HepG2 (cell line): ENCODE results near the gene RGS6. TPM values are rescaled to one million over a fixed set of nuclear protein-coding genes. Genes with fewer than 3 reads are reported as not detected.

Experiments
- ATAC-seq: fragments of 200-7000 bp; cut with Tn5 transposase; 3 replicates; pipeline ENCODE4 v1.9.1; 2020; ENCODE audit warnings: mild to moderate bottlenecking, moderate library complexity
- BruUV-seq: library from RNA; stranded (reverse); fragments of 400-500 nt; replicated peaks from 2 replicates; lab custom pipeline; 2021; lab: Mats Ljungman, UMichigan
- CTCF ChIA-PET: fragments of 300-600 bp; formaldehyde crosslinking; extraction: SDS; loops from one replicate; lab custom pipeline; 2021; ENCODE audit warnings: low total read pairs, inconsistent platforms, low intra/inter-chr PET ratio; lab: Yijun Ruan, JAX
- POLR2A ChIA-PET: fragments of 350-600 bp; sonication (Branson Sonifier 250); formaldehyde crosslinking; loops from one replicate; lab custom pipeline; 2020; ENCODE audit warnings: antibody characterized with exemption, inconsistent platforms; lab: Yijun Ruan, JAX
- DNase-seq: peaks from one replicate; pipeline ENCODE4 v3.0.0-alpha.2; 2015; ENCODE audit warnings: low spot score
- FAIRE-seq: peaks from 3 replicates; lab custom pipeline; 2011; peaks lifted over from hg19 to GRCh38; lab: Jason Lieb, UNC
- H2AFZ ChIP-seq: one replicate; pipeline ENCODE4 v1.6.1; 2011; ENCODE audit warnings: low read length, inconsistent platforms
- H3K27ac ChIP-seq: fragments of 300-600 bp; 3 replicates; pipeline ENCODE4 v1.8.0; 2011; ENCODE audit warnings: mixed run types, mild to moderate bottlenecking, mixed read lengths, low read length, inconsistent platforms; ENCODE audit not compliant: insufficient read depth; ENCODE audit errors: extremely low read length
- H3K27me3 ChIP-seq, 2 experiments: fragments of 200-600 bp in 1 of 2; 2 replicates in 1 of 2; 3 replicates in 1 of 2; pipeline versions ENCODE4 v1.6.0 to v1.8.0; 2011; ENCODE audit warnings: low read length in 2 of 2, mild to moderate bottlenecking in 2 of 2, moderate library complexity in 2 of 2, inconsistent platforms in 1 of 2; ENCODE audit not compliant: insufficient read depth in 2 of 2, control insufficient read depth in 1 of 2
- H3K36me3 ChIP-seq, 2 experiments: fragments of 200-600 bp in 1 of 2; replicated peaks in 1 of 2; 2 replicates in 1 of 2; 3 replicates in 1 of 2; pipeline versions ENCODE4 v1.5.1 to v1.8.0; 2011; ENCODE audit warnings: low read length in 2 of 2, inconsistent platforms in 1 of 2; ENCODE audit not compliant: insufficient read depth in 2 of 2, control insufficient read depth in 1 of 2
- H3K4me1 ChIP-seq: 2 replicates; pipeline ENCODE4 v1.5.1; 2012; ENCODE audit warnings: low read length, inconsistent platforms; ENCODE audit not compliant: insufficient read depth
- H3K4me2 ChIP-seq: 2 replicates; pipeline ENCODE4 v1.6.0; 2011; ENCODE audit warnings: low read depth, low read length, inconsistent platforms
- H3K4me3 ChIP-seq, 3 experiments: fragments of 200-600 bp in 1 of 3; sonication (generic), shearing (Covaris generic) in 1 of 3; replicated peaks in 1 of 3; 2 replicates each; pipeline ENCODE4 v1.5.1; 2011 to 2016; ENCODE audit warnings: low read length in 3 of 3, inconsistent platforms in 2 of 3, low read depth in 2 of 3, mild to moderate bottlenecking in 2 of 3, control low read depth in 1 of 3, mixed read lengths in 1 of 3; ENCODE audit not compliant: insufficient read depth in 1 of 3
- H3K79me2 ChIP-seq: one replicate; pipeline ENCODE4 v1.6.1; 2011; ENCODE audit warnings: low read length, inconsistent platforms; ENCODE audit not compliant: insufficient read depth
- H3K9ac ChIP-seq: 2 replicates; pipeline ENCODE4 v1.6.0; 2011; ENCODE audit warnings: mild to moderate bottlenecking, low read depth, low read length, inconsistent platforms; ENCODE audit not compliant: insufficient read depth
- H3K9me3 ChIP-seq: 2 replicates; pipeline ENCODE4 v1.5.1; 2012; ENCODE audit warnings: mild to moderate bottlenecking, low read length
- H4K20me1 ChIP-seq: 2 replicates; pipeline ENCODE4 v1.6.0; 2011; ENCODE audit warnings: inconsistent platforms, mild to moderate bottlenecking, low read length, moderate library complexity; ENCODE audit not compliant: insufficient read depth
- RNF2 ChIP-seq: fragments of 450-650 bp; conservative IDR thresholded peaks from 2 replicates; pipeline ENCODE4 v1.6.1; 2016; ENCODE audit warnings: low read depth
- TFE3 ChIP-seq: IDR thresholded peaks from 2 replicates; pipeline ENCODE4 v1.6.1; 2016
- UBTF ChIP-seq: sonication (generic); formaldehyde crosslinking; IDR thresholded peaks from 2 replicates; pipeline ENCODE4 v1.4.0; 2020; ENCODE audit warnings: mild to moderate bottlenecking, missing genetic modification reagents
- ZNF136 ChIP-seq: sonication (generic); formaldehyde crosslinking; IDR thresholded peaks from 2 replicates; pipeline ENCODE4 v1.8.1; 2022; ENCODE audit warnings: low read depth, mild to moderate bottlenecking, moderate library complexity, missing genetic modification reagents
- ZNF709 ChIP-seq: sonication (generic); formaldehyde crosslinking; IDR thresholded peaks from 2 replicates; pipeline ENCODE4 v1.5.0; 2020; ENCODE audit warnings: mild to moderate bottlenecking, missing genetic modification reagents
- ZNF891 ChIP-seq: sonication (generic); formaldehyde crosslinking; IDR thresholded peaks from 2 replicates; pipeline ENCODE4 v1.5.0; 2020; ENCODE audit warnings: mild to moderate bottlenecking, missing genetic modification reagents
- in situ Hi-C: cut with HindIII; loops from 2 replicates; pipeline ENCODE4 v1.10.0; 2017; ENCODE audit warnings: low pct_unique_long_range_greater_than_20kb; ENCODE audit not compliant: extremely low pct_ligation_motif_present
- intact Hi-C: fragments of 100-400 bp; cut with micrococcal nuclease; formaldehyde crosslinking; loops from one replicate; pipeline ENCODE4 v1.10.0; 2022; ENCODE audit not compliant: unreplicated experiment
- polyA plus RNA-seq, 8 experiments: library from polyadenylated mRNA; depleted of rRNA in 3 of 8; stranded (reverse) in 7 of 8; unstranded in 1 of 8; fragments of >200 nt; fragmentation: Illumina TruSeq in 4 of 8; extraction: Trizol in 4 of 8; gene quantifications; 2 replicates each; pipeline versions ENCODE4 v1.2.1 to v1.2.3, GENCODE V29; 2011 to 2016; ENCODE audit warnings: low read depth in 4 of 8, missing spikeins in 1 of 8, mixed read lengths in 1 of 8; ENCODE audit not compliant: insufficient read depth in 1 of 8
- total RNA-seq, 5 experiments: library from RNA; depleted of rRNA; stranded (reverse); fragments of >200 nt; fragmentation: Illumina TruSeq; extraction: Trizol; gene quantifications; 2 replicates each; pipeline ENCODE4 v1.2.3, GENCODE V29; 2016; ENCODE audit warnings: low read depth in 1 of 5
- TF ChIP-seq, protein P1 (sequence below): IDR thresholded peaks from 2 replicates; pipeline ENCODE4 v1.6.1; 2016; ENCODE audit warnings: low read depth, borderline replicate concordance
- TF ChIP-seq, protein P2 (sequence below): sonication (generic); formaldehyde crosslinking; IDR thresholded peaks from 2 replicates; pipeline ENCODE4 v1.9.0; 2022; ENCODE audit warnings: low read depth, missing genetic modification reagents

Gene RGS6
- total and polyA plus RNA-seq, 2 of the 13 experiments (the other 11 are each of a cell fraction or from before 2014, with no cell fraction given) = not detected

DNA sequence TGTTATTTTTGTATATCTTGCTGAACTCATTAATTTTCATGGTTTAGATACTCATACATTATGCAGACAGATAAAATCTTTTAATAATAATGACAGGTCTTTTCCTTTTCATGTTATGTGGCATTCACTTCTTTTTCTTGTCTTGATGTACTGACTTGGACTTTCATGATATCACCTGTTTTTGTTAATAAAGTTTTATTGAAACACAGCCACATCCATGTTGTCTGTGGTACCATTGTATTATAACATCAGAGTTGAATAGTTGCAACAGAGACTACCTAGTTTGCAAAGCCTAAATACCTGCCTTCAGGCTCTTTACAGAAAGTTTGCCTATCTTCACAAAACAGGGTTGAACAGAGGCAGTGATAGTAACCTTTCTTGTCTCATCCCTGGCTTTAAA lies 85.1 kb downstream of the RGS6 start:
- DNase-seq (no peak), ATAC-seq (no peak), FAIRE-seq (no peak)
- no peak overlapping the region for H2AFZ ChIP-seq
- intact Hi-C loops = no loop called here
- H3K4me1 ChIP-seq = no peaks in the 10 kb centered on the region
- H3K27ac ChIP-seq = no peak overlapping the region
- no peaks in the 10 kb centered on the region for H4K20me1 ChIP-seq
- H3K4me2 ChIP-seq = no peak overlapping the region
- no TSS peak for BruUV-seq
- H3K4me3 ChIP-seq = no peak overlapping the region
- in situ Hi-C loops = no loop called here
- H3K27me3 ChIP-seq = no peaks in the 10 kb centered on the region
- POLR2A ChIA-PET = no interaction called here
- TF ChIP-seq, protein P1, sequence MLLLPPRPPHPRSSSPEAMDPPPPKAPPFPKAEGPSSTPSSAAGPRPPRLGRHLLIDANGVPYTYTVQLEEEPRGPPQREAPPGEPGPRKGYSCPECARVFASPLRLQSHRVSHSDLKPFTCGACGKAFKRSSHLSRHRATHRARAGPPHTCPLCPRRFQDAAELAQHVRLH (CRISPR knock-in tag) = no peak
- TF ChIP-seq UBTF (CRISPR knock-in tag) (no peak), RNF2 (no peak), ZNF136 (CRISPR knock-in tag) (no peak), ZNF891 (CRISPR knock-in tag) (no peak), TFE3 (CRISPR knock-in tag) (no peak), ZNF709 (CRISPR knock-in tag) (no peak)
- TF ChIP-seq, protein P2, sequence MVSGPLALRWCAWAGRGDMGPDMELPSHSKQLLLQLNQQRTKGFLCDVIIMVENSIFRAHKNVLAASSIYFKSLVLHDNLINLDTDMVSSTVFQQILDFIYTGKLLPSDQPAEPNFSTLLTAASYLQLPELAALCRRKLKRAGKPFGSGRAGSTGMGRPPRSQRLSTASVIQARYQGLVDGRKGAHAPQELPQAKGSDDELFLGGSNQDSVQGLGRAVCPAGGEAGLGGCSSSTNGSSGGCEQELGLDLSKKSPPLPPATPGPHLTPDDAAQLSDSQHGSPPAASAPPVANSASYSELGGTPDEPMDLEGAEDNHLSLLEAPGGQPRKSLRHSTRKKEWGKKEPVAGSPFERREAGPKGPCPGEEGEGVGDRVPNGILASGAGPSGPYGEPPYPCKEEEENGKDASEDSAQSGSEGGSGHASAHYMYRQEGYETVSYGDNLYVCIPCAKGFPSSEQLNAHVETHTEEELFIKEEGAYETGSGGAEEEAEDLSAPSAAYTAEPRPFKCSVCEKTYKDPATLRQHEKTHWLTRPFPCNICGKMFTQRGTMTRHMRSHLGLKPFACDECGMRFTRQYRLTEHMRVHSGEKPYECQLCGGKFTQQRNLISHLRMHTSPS (CRISPR knock-in tag) = no peak
- H3K79me2 ChIP-seq = no peaks in the 10 kb centered on the region
- no peaks in the 10 kb centered on the region for H3K9me3 ChIP-seq
- no peak overlapping the region for H3K9ac ChIP-seq
- no peaks in the 10 kb centered on the region for H3K36me3 ChIP-seq
- CTCF ChIA-PET = no interaction called here
